DOHH2 (cell line): ENCODE data around the gene ZNF473.

ENCODE experiments used
- H3F3A ChIP-seq: fragments of 200-600 bp; sonication (generic), shearing (Covaris generic); 2 replicates; pipeline ENCODE4 v1.6.0; 2016; ENCODE audit warnings: antibody characterized with exemption, mild to moderate bottlenecking; ENCODE audit not compliant: control insufficient read depth, insufficient read depth
- H3K27ac ChIP-seq: fragments of 200-600 bp; sonication (generic); 2 replicates; pipeline ENCODE4 v1.5.1; 2014; ENCODE audit warnings: low read depth, mild to moderate bottlenecking, low read length, moderate library complexity
- H3K27me3 ChIP-seq: fragments of 200-600 bp; sonication (generic); 2 replicates; pipeline ENCODE4 v1.6.1; 2014; ENCODE audit warnings: mild to moderate bottlenecking, low read length, mixed read lengths; ENCODE audit not compliant: control insufficient read depth
- H3K36me3 ChIP-seq: fragments of 200-600 bp; sonication (generic); 2 replicates; pipeline ENCODE4 v1.6.1; 2014; ENCODE audit warnings: mild to moderate bottlenecking, low read length, moderate library complexity, mixed read lengths; ENCODE audit not compliant: control insufficient read depth
- H3K4me1 ChIP-seq: fragments of 200-600 bp; sonication (generic); 2 replicates; pipeline ENCODE4 v1.6.1; 2014; ENCODE audit warnings: mild to moderate bottlenecking, low read length, mixed read lengths; ENCODE audit not compliant: control insufficient read depth
- H3K4me2 ChIP-seq: fragments of 200-600 bp; sonication (generic); 2 replicates; pipeline ENCODE4 v1.6.0; 2014; ENCODE audit warnings: mild to moderate bottlenecking, low read length, moderate library complexity
- H3K4me3 ChIP-seq: fragments of 200-600 bp; sonication (generic); 2 replicates; pipeline ENCODE4 v1.5.1; 2014; ENCODE audit warnings: mild to moderate bottlenecking, low read length, mixed read lengths
- H3K79me2 ChIP-seq: fragments of 200-600 bp; sonication (generic); 2 replicates; pipeline ENCODE4 v1.6.1; 2014; ENCODE audit warnings: mild to moderate bottlenecking, low read length, mixed read lengths; ENCODE audit not compliant: control insufficient read depth
- H3K9me2 ChIP-seq: fragments of 200-600 bp; sonication (generic); replicated peaks from 2 replicates; pipeline ENCODE4 v1.6.1; 2014; ENCODE audit warnings: mild to moderate bottlenecking, low read length, mixed read lengths; ENCODE audit not compliant: control insufficient read depth
- H3K9me3 ChIP-seq: fragments of 200-600 bp; sonication (generic); 2 replicates; pipeline ENCODE4 v1.6.1; 2014; ENCODE audit warnings: antibody characterized with exemption, low read length, mixed read lengths; ENCODE audit not compliant: control insufficient read depth, insufficient read depth
- H4K20me1 ChIP-seq: fragments of 200-600 bp; sonication (generic); 2 replicates; pipeline ENCODE4 v1.6.0; 2014; ENCODE audit warnings: low read depth, mild to moderate bottlenecking, antibody characterized with exemption, low read length, moderate library complexity; ENCODE audit not compliant: control insufficient read depth, insufficient read depth
- EZH2phosphoT487 ChIP-seq: fragments of 200-600 bp; sonication (generic); IDR thresholded peaks from 2 replicates; pipeline ENCODE4 v1.6.1; 2017; ENCODE audit warnings: borderline replicate concordance, mild to moderate bottlenecking, antibody characterized with exemption, low read length, moderate library complexity, mixed read lengths
- TF ChIP-seq, protein P1 (sequence below): fragments of 200-600 bp; sonication (generic); IDR thresholded peaks from one replicate; pipeline ENCODE4 v1.5.1; 2014; ENCODE audit warnings: antibody characterized with exemption, mild to moderate bottlenecking, low read depth, low read length; ENCODE audit not compliant: poor library complexity, severe bottlenecking

Gene ZNF473

DNA sequence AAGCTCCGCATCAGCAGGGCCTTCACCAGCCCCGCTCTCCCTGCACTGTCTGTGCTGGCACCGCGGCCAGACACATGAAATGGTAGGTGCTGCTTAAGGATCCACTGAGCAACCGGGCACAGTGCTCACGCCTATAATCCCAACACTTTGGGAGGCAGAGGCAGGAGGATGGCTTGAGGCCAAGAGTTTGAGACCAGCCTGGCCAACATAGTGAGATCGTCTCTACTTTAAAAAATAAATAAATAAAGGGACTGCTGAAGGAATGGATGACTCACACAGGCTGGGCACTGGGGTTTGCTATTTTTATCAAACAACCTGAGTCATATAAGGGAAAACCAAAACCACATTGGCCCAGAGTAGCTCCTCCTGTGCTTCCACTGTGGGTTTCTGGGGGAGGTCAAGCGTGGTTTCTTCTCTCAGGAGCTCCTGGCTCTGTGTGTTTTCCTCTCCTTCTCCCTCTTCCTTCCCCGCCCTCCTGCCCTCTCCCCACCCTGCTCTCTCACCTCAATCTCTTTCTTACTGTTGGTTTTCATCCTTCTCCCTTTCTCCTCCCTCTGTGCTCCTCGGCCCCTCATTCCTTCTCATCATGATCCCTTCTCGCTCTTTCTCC is 21.9 kb upstream of the ZNF473 start:
- Histone ChIP-seq H3K79me2 (no peaks in the 10 kb centered on the region), H3K9me3 (no peaks in the 10 kb centered on the region), H4K20me1 (no peaks in the 10 kb centered on the region), H3K4me1 (no peaks in the 10 kb centered on the region), H3K9me2 (no peaks in the 10 kb centered on the region), H3K36me3 (peaks cover 49% of the 10 kb centered on the region), H3K27me3 (no peaks in the 10 kb centered on the region), H3K4me3 (no peak overlapping the region), H3K27ac (no peak overlapping the region), H3F3A (no peaks in the 10 kb centered on the region), H3K4me2 (no peak overlapping the region)
- TF ChIP-seq, protein P1, sequence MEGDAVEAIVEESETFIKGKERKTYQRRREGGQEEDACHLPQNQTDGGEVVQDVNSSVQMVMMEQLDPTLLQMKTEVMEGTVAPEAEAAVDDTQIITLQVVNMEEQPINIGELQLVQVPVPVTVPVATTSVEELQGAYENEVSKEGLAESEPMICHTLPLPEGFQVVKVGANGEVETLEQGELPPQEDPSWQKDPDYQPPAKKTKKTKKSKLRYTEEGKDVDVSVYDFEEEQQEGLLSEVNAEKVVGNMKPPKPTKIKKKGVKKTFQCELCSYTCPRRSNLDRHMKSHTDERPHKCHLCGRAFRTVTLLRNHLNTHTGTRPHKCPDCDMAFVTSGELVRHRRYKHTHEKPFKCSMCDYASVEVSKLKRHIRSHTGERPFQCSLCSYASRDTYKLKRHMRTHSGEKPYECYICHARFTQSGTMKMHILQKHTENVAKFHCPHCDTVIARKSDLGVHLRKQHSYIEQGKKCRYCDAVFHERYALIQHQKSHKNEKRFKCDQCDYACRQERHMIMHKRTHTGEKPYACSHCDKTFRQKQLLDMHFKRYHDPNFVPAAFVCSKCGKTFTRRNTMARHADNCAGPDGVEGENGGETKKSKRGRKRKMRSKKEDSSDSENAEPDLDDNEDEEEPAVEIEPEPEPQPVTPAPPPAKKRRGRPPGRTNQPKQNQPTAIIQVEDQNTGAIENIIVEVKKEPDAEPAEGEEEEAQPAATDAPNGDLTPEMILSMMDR = no peak
- TF ChIP-seq EZH2phosphoT487 = no peak

DNA sequence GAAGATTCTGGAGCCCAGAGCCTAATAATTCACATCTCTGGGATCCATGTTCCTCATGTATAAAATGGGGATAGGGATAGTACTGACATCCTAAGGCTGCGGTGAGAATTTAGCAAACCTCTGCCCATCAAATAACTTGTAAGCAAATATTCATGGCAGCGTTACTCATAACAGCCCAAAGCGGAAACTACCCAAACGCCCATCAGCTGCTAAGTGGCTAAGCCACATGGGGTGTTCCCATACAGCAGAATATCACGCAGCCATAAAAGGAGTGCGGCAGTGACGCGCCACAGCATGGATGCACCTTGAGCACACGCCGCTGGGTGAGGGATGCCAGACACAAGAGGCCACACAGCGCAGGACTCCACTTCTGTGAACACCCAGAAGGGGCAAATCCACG is 20.4 kb upstream of the ZNF473 start:
- H3K27ac ChIP-seq = no peak overlapping the region
- H4K20me1 ChIP-seq = no peaks in the 10 kb centered on the region
- no peaks in the 10 kb centered on the region for H3K4me1 ChIP-seq
- no peaks in the 10 kb centered on the region for H3K27me3 ChIP-seq
- H3K9me3 ChIP-seq = no peaks in the 10 kb centered on the region
- TF ChIP-seq, protein P1 = no peak
- H3K4me3 ChIP-seq = no peak overlapping the region
- H3K4me2 ChIP-seq = no peak overlapping the region
- H3K9me2 ChIP-seq = no peaks in the 10 kb centered on the region
- H3K36me3 ChIP-seq = peaks cover 44% of the 10 kb centered on the region
- no peaks in the 10 kb centered on the region for H3F3A ChIP-seq
- H3K79me2 ChIP-seq = no peaks in the 10 kb centered on the region

DNA sequence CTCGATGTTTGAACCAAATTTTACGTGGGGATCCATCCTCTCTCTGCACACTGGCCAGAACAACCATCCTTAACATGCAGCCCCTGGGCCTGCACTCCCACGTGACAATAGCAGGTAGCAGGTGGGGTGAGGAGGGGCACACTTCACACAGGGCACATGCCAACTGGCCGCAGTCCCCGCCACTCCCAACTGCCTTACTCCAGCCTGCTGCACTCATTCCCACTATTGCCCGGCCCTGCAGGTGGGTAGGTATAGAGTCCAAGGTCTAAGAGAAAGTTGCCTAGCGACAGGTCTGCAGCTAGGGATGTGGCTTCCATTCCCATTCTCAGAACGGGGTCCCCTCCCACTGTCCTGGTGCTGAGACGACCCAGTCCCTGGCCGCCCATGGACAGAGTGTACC is 18.6 kb upstream of the ZNF473 start:
- no peaks in the 10 kb centered on the region for H3K9me2 ChIP-seq
- H4K20me1 ChIP-seq = no peaks in the 10 kb centered on the region
- peaks cover 37% of the 10 kb centered on the region for H3K36me3 ChIP-seq

More for the DNA sequence above, 18.6 kb upstream of the ZNF473 start:
- H3K4me3 ChIP-seq = no peak overlapping the region
- H3K27me3 ChIP-seq = no peaks in the 10 kb centered on the region
- H3K27ac ChIP-seq = no peak overlapping the region
- H3F3A ChIP-seq = no peaks in the 10 kb centered on the region
- H3K9me3 ChIP-seq = no peaks in the 10 kb centered on the region
- H3K4me2 ChIP-seq = no peak overlapping the region
- H3K79me2 ChIP-seq = no peaks in the 10 kb centered on the region
- H3K4me1 ChIP-seq = no peaks in the 10 kb centered on the region
- TF ChIP-seq EZH2phosphoT487 = no peak
- TF ChIP-seq, protein P1 = no peak
